HG02623 (cell line): ENCODE data around the gene P2RX3.

Experiments
- ATAC-seq: cut with Tn5 transposase; IDR thresholded peaks from one replicate; pipeline ENCODE4 v1.9.1; 2021; ENCODE audit warnings: moderate library complexity; ENCODE audit not compliant: unreplicated experiment

Gene P2RX3

DNA sequence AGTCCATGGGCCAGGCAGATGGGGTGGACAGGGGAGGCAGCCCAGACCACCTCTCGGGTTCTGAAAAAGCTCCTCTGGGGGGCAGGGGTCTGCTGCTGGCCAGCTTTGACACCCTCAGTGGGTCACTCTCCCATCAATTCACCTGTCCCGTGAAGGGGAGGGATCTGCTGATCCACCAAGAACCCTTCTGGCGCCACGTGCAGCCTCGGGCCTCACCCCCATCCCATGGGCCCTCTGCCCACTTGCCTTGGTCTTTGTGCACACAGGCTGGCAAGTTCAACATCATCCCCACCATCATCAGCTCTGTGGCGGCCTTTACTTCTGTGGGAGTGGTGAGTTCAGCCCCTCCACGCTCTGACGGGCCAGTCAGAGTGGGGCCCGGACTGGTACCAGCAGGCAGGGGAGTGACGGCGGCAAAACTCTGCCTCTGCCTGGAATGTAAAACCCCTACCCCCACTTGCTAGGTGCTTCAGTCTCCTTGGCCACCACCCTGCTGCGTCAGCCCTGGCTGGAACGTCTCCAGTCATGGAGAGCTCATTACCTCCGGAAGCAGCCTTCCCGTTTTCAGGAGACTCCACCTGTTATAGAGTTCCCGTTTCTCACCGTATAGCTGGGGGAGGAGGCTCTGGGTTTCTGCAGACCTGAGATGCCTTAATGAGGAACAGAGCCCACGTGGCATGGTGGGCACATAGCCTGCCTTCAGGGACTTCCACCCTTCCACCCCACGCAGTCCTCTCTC lies 30.1 kb downstream of the P2RX3 start:
- no peak for ATAC-seq

DNA sequence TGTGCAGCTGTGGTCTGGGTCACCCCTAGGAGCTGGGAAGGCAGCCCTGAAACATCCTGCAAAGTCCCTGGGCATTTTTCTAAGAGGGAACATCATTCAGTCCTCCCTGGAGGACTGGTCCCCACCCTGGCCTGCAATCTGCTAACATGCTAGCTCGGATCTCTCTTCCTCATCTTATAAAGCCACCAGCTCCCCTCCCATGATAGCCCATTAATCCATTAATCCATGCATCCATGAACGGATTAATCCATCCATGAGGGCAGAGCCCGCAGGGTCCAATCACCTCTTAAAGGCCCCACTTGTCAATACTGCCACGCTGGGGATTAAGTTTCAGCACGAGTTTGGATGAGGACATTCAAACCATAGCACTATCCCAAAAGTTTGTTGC lies 30.7 kb downstream of the P2RX3 start:
- no peak for ATAC-seq

DNA sequence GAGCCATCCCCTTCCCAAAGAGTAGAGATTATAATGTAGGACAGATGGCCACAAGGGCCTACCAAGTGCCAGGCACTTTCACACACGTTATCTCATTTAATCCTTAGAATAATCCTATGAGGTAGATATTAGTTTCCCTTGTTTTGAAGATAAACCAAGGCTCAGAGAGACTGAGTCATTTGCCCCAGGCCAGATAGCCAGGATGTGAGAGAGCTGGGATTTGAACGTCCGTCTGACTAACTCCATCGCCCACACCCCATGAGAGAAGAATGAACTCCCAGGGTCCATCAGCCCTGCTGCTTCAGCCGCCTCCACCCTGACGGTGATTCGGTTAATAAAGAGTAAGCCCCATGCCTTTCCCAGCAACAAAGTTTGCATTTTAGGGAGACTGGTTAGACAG lies 32.1 kb downstream of the P2RX3 start:
- ATAC-seq, result no peak

DNA sequence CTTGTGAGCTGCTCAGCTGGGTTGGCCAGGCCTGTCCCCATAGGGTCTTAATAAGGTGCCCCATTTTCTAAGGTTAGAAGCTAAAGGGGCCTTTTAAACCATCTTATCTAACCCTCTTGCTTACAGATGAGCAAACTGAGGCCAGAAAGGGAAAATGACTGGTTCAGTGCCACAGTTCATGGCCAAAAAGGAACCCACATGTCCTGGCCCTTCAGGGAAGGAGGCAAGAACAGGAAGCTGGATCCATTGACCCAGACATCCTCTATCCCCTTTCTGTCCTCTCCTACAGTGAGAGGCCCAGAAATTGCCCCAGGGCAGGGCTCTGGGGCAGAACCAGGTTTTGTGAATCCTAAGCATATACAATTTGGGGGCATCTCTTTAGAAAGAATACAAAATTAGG lies 32.8 kb downstream of the P2RX3 start:
- no peak for ATAC-seq

DNA sequence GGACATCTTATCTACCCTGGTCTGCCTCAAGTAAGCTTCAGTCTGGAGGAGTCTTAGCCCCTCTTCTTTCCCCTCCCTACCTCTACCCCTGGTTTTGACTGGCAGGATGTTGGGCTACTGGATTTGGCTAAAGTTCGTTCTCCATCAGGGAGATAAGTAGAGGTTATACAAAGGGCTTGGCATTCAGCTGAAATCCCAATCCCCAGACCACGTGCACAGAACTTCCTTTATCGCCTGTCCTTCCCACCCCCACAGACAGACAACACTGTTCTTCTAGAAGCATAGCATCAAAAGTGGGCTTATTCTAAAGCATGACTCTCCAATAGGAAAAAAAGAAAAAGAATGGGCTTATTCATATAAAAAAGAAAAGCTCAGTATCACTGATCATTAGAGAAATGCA lies 35.0 kb downstream of the P2RX3 start:
- no peak for ATAC-seq

DNA sequence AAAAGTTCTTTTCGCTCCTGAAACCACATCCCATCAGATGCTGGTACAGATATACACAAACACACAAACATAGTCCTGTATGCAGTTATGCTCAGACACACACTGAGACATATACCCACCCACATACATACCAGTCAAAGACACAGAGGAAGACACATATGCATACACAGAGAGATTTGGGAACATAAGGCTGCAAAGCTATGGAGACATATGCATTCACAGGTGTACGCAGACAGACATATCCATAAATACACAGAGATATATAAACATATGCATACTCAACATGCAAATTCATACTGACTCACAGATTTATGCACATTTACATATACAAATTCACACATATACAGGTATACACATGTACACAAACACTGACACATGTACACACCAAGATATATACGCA lies 36.8 kb downstream of the P2RX3 start:
- no peak for ATAC-seq

DNA sequence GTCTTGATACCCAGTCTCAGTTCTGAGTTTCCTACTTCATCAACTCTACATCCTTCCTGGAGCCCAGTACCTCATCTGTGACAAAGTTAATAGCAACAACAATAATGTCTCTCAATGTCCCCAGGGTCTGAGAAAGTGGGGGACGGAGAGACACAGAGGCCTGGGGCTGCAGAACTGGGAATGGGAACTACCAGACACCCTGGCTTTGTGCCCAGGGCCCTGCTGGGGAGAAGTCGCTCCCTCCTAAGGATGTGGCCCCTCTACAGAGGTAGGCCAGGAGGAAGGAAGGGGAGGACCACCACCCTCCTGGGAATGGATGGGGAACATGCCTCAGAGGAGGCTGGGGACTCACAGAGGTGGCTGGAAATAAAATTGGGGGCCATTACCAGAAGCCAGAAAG lies 37.3 kb downstream of the P2RX3 start:
- ATAC-seq, result no peak

DNA sequence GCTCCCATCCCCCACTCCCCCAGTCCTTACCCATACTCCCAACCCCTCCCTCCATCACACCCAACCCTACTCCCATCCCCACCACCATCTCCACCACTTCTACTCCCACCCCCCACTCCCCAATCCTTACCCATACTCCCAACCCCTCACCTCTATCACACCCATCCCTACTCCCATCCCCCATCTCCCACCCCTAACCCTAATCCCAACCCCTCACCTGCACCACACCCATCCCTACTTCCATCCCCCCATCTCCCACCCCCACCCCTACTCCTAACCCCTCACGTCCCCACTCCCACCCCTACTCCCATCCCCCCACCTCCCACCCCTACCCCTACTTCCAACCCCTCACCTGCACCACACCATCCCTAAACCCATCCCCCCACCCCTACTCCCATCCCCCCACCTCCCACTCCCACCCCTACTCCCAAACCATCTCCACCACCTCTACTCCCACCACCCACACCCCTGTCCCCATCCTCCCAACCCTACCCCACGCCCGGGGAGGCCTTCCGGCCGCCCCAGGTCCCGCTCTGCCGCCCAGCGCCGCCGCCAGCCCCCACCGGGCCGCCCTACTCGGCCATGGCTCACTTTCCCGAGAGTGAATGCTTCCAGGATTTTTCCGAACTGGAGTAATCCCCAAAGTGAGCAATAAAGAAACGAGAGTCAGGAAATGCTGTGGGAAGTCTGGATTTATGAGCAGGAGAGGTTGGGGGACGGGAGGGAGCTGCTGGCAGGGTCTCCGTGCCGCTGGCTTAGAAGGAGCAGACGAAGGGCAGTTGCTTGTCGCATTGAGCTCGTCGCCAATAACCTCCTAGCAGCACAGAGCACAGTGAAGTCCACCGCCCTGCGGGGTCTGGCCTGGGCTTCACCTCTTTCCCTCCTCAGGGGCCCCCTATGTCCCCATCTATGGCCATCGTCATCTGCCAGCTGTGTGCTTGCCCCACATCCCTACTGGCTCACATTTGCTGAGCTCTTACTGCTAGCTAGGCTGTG lies 38.2 kb downstream of the P2RX3 start:
- ATAC-seq, result no peak

DNA sequence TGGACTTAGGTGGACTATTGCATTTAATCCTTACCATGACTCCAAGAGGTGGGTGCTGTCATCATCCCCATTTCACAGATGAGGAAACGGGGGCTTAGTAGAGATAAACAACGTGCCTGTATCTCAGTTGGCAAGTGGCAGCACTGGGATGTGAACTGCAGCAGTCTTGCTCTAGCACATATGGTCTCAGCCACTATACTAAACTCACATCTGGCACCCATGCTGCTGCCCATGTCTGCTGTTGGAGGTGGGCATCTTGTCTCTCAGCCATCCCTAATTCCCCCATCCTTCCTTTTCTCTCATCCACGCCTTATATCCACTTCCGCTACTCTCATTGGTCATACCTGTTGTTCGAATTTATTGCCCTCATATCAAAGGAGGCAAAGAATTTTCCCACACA lies 39.0 kb downstream of the P2RX3 start:
- ATAC-seq, result no peak

DNA sequence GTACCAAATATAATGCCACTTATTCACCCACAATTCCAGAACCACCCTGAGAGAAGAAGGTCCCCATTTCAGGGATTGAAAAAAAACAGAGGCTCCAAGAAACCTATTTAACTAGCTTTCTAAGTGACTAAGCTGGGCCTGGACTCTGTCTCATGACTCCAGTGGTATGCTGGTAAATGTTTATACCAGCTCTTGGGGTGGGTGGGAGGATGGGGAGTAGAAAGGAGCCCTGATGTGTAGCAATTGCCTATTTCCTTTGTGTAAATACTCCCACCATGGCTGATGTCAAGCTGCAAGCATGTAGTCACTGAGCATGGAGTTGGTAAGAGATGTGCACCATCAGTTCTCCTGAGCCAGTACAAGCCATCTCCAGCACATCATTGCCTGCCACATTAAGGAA lies 40.0 kb downstream of the P2RX3 start:
- ATAC-seq, result no peak

DNA sequence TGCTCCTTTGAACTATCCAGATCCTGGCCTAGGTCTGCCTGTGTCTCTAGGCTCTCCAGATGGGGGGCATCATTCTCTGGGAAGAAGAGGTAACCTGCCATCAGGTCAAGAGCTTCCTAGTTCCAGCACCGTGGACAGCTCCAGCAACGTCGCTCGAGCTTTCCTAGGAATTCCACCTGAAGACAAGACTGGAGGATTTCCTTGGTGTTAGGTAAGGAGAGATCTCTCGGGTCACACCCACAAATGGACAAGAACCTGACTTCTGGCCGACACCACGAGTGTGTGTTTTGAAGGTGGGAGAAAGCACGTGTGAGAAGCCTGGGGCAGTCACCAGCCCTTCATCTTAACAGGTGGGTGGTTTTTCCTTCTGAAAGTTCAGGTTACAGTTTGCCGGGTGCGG lies 41.6 kb downstream of the P2RX3 start:
- no peak for ATAC-seq

DNA sequence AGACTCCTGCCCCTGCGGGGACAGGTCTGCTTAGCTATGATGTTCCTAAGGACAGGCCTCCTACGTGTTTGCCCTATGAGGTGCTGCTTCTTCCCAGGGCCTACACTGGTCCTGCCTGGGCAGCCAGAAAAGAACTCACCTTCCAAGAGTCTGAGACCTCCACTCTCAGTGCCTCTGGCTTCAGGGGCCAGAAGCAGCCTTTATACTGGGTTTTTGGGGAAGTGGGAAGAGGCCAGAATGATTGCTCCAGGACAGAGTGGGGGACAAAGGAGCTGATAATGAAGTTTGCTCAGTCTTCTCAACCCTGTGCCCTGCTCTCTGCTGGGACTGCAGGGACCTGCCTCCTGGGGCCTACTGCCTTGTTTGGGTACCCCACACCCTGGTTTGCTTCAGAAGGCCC lies 42.8 kb downstream of the P2RX3 start, which contains the start of gene PRG3:
TSS of gene PRG3 (minus strand) at position 176 of the 400 bp plus-strand sequence. CDS start 442 bp downstream, outside the sequence.
- ATAC-seq, result no peak

DNA sequence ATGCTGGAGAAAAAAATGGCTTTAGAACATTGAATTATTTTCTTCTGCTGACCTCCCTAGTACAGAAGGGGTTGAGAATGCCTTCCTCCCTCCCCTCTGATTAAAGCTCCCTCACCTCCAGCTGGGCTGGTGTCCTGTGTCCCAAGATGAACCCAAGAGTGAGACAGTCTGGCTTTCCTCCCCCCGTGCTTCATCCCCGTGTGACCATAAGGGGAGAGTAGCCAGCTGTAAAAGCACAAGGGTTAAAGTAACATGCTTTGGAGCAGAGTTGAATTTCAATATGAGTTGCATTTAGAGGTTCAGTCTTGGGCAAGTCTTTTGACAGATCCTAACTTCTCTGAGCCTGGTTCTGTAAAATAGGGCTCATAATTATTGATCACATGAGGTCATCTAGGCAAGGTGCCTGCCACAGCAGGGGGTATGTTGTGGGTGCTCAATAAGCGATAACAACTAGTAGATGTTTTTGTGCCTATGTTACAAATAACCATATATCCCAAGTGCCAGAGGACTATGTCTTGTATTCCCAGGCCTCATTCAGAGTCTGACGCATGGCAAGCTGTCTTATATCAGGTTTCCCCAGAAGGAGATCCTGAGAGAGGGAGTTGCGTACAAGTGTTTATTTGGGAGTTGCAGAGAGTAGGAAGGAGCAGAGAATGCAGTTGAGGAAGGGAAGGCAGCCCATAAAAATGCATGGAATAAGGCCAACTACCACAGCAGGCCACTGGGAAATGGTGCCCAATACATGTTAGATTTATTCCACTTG lies 48.2 kb downstream of the P2RX3 start:
- no peak for ATAC-seq

DNA sequence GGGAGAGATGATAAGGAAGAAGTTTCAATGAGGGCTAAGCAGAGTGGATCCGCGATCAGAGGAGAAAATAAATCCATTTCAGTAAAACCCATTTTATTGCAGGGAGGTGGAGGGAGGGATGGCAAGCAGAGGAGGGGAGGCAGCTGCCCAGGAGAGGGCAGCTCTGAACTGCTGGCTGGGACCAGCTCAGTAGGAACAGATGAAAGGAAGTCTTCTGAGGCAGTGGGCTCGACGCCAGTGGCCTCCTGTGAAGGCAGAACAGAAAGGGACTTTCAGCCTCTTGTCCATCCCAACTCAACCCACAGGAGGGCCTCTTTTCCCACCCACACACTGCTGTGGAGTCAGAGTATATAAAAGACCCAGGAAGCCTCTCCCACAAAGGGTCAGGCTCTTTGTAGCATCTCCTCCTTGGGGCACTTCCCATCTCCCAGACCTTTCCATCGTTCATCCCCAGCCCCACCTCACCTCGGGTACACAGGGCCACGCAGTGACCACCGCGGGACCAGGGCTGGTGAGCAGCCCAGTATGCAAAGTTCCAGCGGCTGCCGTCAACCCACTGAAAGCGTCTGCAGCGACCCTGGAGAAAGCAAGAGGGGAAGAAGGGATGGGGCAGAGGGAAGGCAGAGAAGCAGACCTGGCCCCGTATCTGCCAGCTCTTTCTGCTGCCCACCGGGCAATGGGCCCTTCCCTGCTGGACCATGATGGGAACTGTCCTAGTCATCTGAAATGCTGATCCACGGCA lies 49.3 kb downstream of the P2RX3 start:
- no peak for ATAC-seq

DNA sequence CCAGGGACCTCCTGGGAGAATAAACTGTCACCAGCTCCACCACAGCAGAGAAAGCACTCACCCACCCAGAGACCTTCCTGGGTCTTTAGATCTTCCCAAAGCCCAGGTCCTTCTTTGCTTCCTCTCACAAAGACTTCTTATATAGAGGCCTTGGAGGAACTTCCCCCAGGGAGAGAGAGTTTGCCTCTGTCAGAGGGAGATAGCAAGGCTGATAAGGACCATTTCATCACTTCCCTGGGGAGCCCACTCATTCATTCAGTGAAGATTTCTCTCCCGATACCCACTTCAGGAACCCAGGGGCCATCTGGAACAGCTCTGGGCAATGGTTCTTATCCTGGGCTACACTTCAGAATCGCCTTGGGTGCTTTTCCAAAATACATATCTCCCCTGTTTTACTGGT lies 52.4 kb downstream of the P2RX3 start, which contains the start of gene PRG2:
TSS of gene PRG2 (minus strand) at position 116 of the 400 bp plus-strand sequence. CDS start 706 bp downstream, outside the sequence.
- ATAC-seq, result no peak

DNA sequence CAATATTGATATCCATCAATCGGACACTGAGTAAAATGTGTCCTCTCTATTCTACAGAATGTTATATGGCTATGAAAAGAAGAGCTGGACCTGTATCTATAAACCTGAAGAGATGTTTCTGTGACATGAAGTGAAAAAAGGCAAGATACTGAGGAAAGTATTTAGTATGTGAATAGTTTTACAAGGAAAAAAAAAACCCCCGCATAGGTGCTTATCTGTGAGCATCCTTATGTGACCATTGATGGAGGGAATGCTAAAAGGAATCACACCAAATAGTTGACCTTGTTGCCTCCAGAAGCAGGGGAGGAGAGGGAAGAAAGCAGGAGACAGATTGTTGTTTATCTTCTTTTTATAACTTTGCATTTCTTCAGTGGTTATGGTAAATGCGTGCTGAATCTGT lies 53.0 kb downstream of the P2RX3 start:
- no peak for ATAC-seq

DNA sequence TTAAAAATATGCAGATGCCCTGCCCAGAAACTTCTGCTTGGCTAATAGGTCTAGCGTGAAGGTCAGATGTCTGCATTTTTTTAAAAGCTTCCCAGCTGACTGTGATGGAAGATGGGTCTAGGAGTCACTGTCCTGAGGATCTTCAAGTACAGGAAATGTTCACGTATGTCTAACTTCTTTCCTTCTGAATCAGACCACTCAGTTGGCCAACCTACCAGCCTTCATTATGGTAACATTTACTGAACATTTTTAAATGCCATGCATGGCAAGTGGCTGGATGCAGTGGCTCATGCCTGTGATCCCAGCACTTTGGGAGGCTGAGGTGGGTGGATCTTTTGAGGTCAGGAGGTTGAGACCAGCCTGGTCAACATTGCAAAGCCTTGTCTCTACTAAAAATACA lies 53.4 kb downstream of the P2RX3 start:
- ATAC-seq, result no peak

DNA sequence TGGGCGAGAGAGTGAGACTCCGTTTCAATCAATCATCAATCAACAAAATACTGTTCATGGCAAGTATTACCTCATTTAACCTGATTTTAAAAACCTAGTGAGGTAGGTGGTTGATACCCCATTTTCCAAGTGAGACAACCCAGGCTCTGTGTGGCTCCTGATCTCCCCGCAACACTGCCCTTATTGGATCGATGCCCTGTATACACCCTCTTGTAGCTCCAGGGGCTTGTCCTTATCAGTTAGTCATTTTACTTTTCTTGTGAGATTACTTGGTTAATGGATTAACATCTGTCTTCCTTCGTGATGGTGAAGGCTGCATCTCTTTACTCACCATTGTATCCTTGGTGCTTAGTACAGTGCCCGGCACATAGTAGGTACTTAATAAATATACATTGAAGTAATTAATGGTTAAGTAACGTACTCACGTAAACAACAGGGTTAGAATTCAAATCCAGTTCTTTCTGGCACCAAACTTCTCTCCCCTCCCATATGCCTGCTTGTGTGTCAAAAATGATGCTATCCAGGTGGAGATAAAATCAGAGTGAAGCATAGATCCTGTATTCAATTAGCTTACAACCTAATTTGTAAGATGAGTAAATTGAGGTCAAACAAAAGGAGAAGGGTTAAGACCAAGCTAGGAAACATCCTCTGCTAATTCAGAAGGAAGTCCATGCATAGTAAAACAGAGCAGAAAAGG lies 54.1 kb downstream of the P2RX3 start:
- no peak for ATAC-seq

DNA sequence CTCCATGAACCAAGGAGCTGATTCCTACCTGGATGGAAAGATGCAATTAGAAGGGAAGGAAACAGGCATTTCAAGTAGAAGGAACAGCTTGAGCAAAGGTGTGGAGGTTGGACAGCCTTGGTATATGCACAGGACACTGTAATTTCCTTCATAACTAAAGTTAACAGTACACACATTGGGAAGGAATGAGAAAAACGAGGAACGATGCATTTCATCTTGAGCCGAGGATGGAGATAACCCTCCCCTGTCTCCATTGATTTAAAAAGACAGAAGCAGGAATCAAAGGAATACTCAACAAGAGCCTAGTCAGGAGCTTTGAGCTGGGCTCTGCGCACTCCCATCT lies 54.6 kb downstream of the P2RX3 start:
- no peak for ATAC-seq
